ENCODE measurements around the gene CYP26B1.

CYP26B1 gene

GRCh38 chr2:72128059-72128842, 19.4 kb downstream of the CYP26B1 start:
- no peak for TF ChIP-seq CTCF (IDR thresholded peaks at IDR 0.05; ENCODE audit: low read depth, low read length)
- H3K4me3 ChIP-seq (ENCODE audit: low read depth, low read length) = no peak overlapping the region
- no peak for DNase-seq (ENCODE audit: low read depth, low spot score)
- in situ Hi-C loops (cut with HindIII; ENCODE audit: low sequenced_read_pairs) = no loop called here

- no peak for TF ChIP-seq CTCF (IDR thresholded peaks at IDR 0.05; ENCODE audit: low read depth, low read length)
- in situ Hi-C loops (cut with HindIII; ENCODE audit: low sequenced_read_pairs) = no loop called here
Observed at GRCh38 chr2:72127401-72128058, 20.1 kb downstream of the CYP26B1 start.

GRCh38 chr2:72126186-72127100, 21.2 kb downstream of the CYP26B1 start:
- H3K4me3 ChIP-seq (ENCODE audit: low read depth, low read length) = no peak overlapping the region
- DNase-seq (ENCODE audit: low read depth, low spot score) = no peak
- TF ChIP-seq CTCF (IDR thresholded peaks at IDR 0.05; ENCODE audit: low read depth, low read length) = no peak
- in situ Hi-C loops (cut with HindIII; ENCODE audit: low sequenced_read_pairs) = no loop called here

More at GRCh38 chr2:72127401-72128058, 20.1 kb downstream of the CYP26B1 start:
- DNase-seq (ENCODE audit: low read depth, low spot score) = no peak
- H3K4me3 ChIP-seq (ENCODE audit: low read depth, low read length) = no peak overlapping the region

GRCh38 chr2:72124376-72124775, 23.3 kb downstream of the CYP26B1 start:
- no peak for DNase-seq (ENCODE audit: low read depth, low spot score)
- no peak for TF ChIP-seq CTCF (IDR thresholded peaks at IDR 0.05; ENCODE audit: low read depth, low read length)
- in situ Hi-C loops (cut with HindIII; ENCODE audit: low sequenced_read_pairs) = no loop called here
- H3K4me3 ChIP-seq (ENCODE audit: low read depth, low read length) = no peak overlapping the region

- no peak for TF ChIP-seq CTCF (IDR thresholded peaks at IDR 0.05; ENCODE audit: low read depth, low read length)
- H3K4me3 ChIP-seq (ENCODE audit: low read depth, low read length) = no peak overlapping the region
- no peak for DNase-seq (ENCODE audit: low read depth, low spot score)
- in situ Hi-C loops (cut with HindIII; ENCODE audit: low sequenced_read_pairs) = no loop called here
Observed at GRCh38 chr2:72121153-72121552, 26.5 kb downstream of the CYP26B1 start.

GRCh38 chr2:72118951-72119350, 28.7 kb downstream of the CYP26B1 start:
- DNase-seq (ENCODE audit: low read depth, low spot score) = no peak
- in situ Hi-C loops (cut with HindIII; ENCODE audit: low sequenced_read_pairs) = no loop called here
- TF ChIP-seq CTCF (IDR thresholded peaks at IDR 0.05; ENCODE audit: low read depth, low read length) = no peak
- no peak overlapping the region for H3K4me3 ChIP-seq (ENCODE audit: low read depth, low read length)
